CD4-positive, alpha-beta memory T cell (primary cell): Measurements from ENCODE around the gene SCGB2B2. TPM values are rescaled to one million over a fixed set of nuclear protein-coding genes. Genes with fewer than 3 reads are reported as not detected.
A peak's percentile ranks its signal among the peaks of the same experiment; 100 is the strongest.

ENCODE experiments used
- CTCF ChIA-PET: fragments of 350-600 bp; sonication (Branson Sonifier 250); formaldehyde crosslinking; loops from one replicate; lab custom pipeline; 2021; ENCODE audit warnings: inconsistent platforms; ENCODE audit not compliant: partially characterized antibody; lab: Charles Lee
- POLR2A ChIA-PET: fragments of 350-600 bp; sonication (Branson Sonifier 250); formaldehyde crosslinking; loops from one replicate; lab custom pipeline; 2021; ENCODE audit not compliant: partially characterized antibody; lab: Charles Lee
- DNase-seq, 5 donors: peaks; one replicate each; pipeline versions ENCODE4 v3.0.0 to v3.0.0-alpha.2; 2020 to 2022; ENCODE audit warnings: mixed read lengths in 1 of 5
- H3K27ac ChIP-seq: one replicate; pipeline ENCODE4 v1.7.0; 2013; ENCODE audit warnings: low read depth, low read length
- H3K27me3 ChIP-seq: 2 replicates; pipeline ENCODE4 v1.7.0; 2013; ENCODE audit warnings: mild to moderate bottlenecking, low read length, moderate library complexity; ENCODE audit not compliant: insufficient read depth
- H3K36me3 ChIP-seq: 2 replicates; pipeline ENCODE4 v1.7.0; 2013; ENCODE audit warnings: mild to moderate bottlenecking, low read length, moderate library complexity; ENCODE audit not compliant: insufficient read depth
- H3K4me1 ChIP-seq: 2 replicates; pipeline ENCODE4 v1.7.0; 2013; ENCODE audit warnings: mild to moderate bottlenecking, low read length, moderate library complexity; ENCODE audit not compliant: insufficient read depth
- H3K4me3 ChIP-seq, 2 donors: one replicate each; pipeline ENCODE4 v1.7.0; 2013; ENCODE audit warnings: low read length in 2 of 2, mild to moderate bottlenecking in 1 of 2
- H3K9me3 ChIP-seq, 2 donors: one replicate each; pipeline ENCODE4 v1.7.0; 2013; ENCODE audit warnings: low read length in 2 of 2, control low read depth in 1 of 2; ENCODE audit not compliant: control insufficient read depth in 1 of 2
- H3K27ac Mint-ChIP-seq, 7 donors: one replicate each; pipeline ENCODE4 v1.8.0; 2020 to 2021; ENCODE audit warnings: mixed read lengths in 7 of 7, mild to moderate bottlenecking in 6 of 7, inconsistent platforms in 3 of 7, moderate library complexity in 3 of 7
- H3K27me3 Mint-ChIP-seq, 2 donors: one replicate each; pipeline ENCODE4 v1.8.0; 2020 to 2021; ENCODE audit warnings: mixed read lengths in 2 of 2
- H3K36me3 Mint-ChIP-seq, 2 donors: one replicate each; pipeline ENCODE4 v1.8.0; 2020 to 2021; ENCODE audit warnings: mixed read lengths in 2 of 2, inconsistent platforms in 1 of 2, mild to moderate bottlenecking in 1 of 2
- H3K4me1 Mint-ChIP-seq, 4 donors: one replicate each; pipeline ENCODE4 v1.8.0; 2020 to 2021; ENCODE audit warnings: mixed read lengths in 4 of 4, mild to moderate bottlenecking in 1 of 4
- H3K4me3 Mint-ChIP-seq, 8 donors: one replicate each; pipeline ENCODE4 v1.8.0; 2020 to 2021; ENCODE audit warnings: mixed read lengths in 8 of 8, mild to moderate bottlenecking in 7 of 8, moderate library complexity in 6 of 8, inconsistent platforms in 3 of 8
- H3K9me3 Mint-ChIP-seq, 8 donors: one replicate each; pipeline ENCODE4 v1.8.0; 2020 to 2021; ENCODE audit warnings: mixed read lengths in 8 of 8, mild to moderate bottlenecking in 5 of 8, inconsistent platforms in 3 of 8, moderate library complexity in 1 of 8
- intact Hi-C: fragments of 100-400 bp; cut with micrococcal nuclease; formaldehyde crosslinking; loops from one replicate; pipeline ENCODE4 v1.15.1; 2023
- polyA plus RNA-seq, 2 donors: library from polyadenylated mRNA; unstranded; fragments of 300-500 nt; fragmentation: Illumina TruSeq; gene quantifications; one replicate each; pipeline ENCODE4 v1.2.3, GENCODE V29; 2021
- total RNA-seq, 2 experiments: library from RNA; stranded (reverse); gene quantifications; one replicate each; pipeline ENCODE4 v1.2.3, GENCODE V29; 2021

The SCGB2B2 gene
- total and polyA plus RNA-seq, 4 experiments from 2014 or later = 0.73 to 0.75 TPM; not detected in 2

GRCh38 chr19:34644991-34645461 lies 31.9 kb downstream of the SCGB2B2 start:
- POLR2A ChIA-PET = no interaction called here
- H3K4me3 Mint-ChIP-seq = no peak overlapping the region
- CTCF ChIA-PET = no interaction called here
- DNase-seq = no peak
- no peak overlapping the region for H3K4me3 ChIP-seq
- H3K27me3 Mint-ChIP-seq = no peaks in the 10 kb centered on the region
- no peak overlapping the region for H3K27ac Mint-ChIP-seq
- no peaks in the 10 kb centered on the region for H3K4me1 Mint-ChIP-seq
- intact Hi-C loops = no loop called here
- H3K4me1 ChIP-seq = no peaks in the 10 kb centered on the region
- no peaks in the 10 kb centered on the region for H3K36me3 Mint-ChIP-seq
- no peaks in the 10 kb centered on the region for H3K27me3 ChIP-seq
- no peaks in the 10 kb centered on the region for H3K9me3 ChIP-seq
- no peak overlapping the region for H3K27ac ChIP-seq
- H3K36me3 ChIP-seq = no peaks in the 10 kb centered on the region
- H3K9me3 Mint-ChIP-seq = no peaks in the 10 kb centered on the region

DNA sequence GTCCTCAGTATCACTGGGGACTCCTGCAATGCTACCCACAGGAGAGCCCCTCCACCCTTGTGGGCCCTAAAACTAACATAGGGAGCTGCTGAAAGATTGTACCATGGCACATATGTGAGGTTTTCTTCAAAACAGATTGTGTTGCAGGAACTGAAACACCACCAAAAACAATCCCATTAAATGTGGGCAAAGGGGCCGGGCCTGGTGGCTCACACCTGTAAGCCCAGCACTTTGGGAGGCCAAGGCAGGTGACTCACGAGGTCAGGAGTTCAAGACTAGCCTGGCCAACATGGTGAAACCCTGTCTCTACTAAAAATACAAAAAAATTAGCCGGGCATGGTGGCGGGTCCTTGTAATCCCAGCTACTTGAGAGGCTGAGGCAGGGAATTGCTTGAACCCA lies 34.7 kb downstream of the SCGB2B2 start:
- ChIA-PET CTCF (interaction anchor here (1.4 to 7.2 kb wide), 3 partner anchors 12 to 68 kb away, joined by 3 to 144 read pairs (median 16); no protein-coding TSS in a partner anchor), POLR2A (no interaction called here)
- no peaks in the 10 kb centered on the region for H3K4me1 ChIP-seq
- intact Hi-C loops = no loop called here
- no peak overlapping the region for H3K27ac ChIP-seq
- no peak overlapping the region for H3K27ac Mint-ChIP-seq
- no peaks in the 10 kb centered on the region for H3K36me3 ChIP-seq
- H3K9me3 Mint-ChIP-seq = no peaks in the 10 kb centered on the region
- no peaks in the 10 kb centered on the region for H3K9me3 ChIP-seq
- no peaks in the 10 kb centered on the region for H3K27me3 ChIP-seq
- H3K4me3 ChIP-seq = no peak overlapping the region
- H3K27me3 Mint-ChIP-seq = no peaks in the 10 kb centered on the region
- H3K4me3 Mint-ChIP-seq = no peak overlapping the region
- no peak for DNase-seq
- H3K36me3 Mint-ChIP-seq = no peaks in the 10 kb centered on the region
- peaks cover 0 to 3% (median 0%) of the 10 kb centered on the region in 4 donors for H3K4me1 Mint-ChIP-seq

DNA sequence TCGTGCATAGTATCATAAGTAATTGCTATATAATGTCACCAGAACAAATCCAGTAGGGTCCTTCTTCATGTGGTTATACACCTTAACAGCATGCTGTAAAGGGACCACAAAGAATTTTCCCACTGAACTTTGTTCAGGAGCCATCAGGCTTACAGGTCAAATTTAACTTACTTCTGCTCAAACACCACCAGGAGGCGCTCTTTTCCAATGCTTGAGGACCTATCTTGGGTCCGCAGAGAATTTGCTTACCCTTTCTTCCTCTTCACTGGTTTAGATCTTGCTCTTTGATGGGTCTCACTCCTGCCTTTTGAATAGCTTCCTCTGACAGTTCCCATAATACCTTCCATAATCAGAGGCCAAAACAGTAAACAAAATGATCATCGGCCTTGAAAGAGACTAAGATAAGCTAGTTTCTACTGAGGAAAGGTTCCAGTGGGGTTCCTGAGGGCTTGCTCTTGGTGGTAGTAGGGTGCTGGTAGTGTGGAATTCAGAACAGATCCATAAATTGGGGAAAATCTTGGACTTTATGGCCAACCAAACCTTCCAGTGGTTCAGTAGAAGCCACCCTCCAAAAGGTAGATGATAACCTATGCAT lies 37.4 kb downstream of the SCGB2B2 start:
- no peaks in the 10 kb centered on the region for H3K27me3 ChIP-seq
- Mint-ChIP-seq H3K27ac (no peak overlapping the region), H3K9me3 (peaks cover 0 to 18% (median 14%) of the 10 kb centered on the region in 8 donors), H3K36me3 (peaks cover 5 to 12% of the 10 kb centered on the region in 2 donors), H3K4me3 (no peak overlapping the region), H3K4me1 (peaks cover 0 to 3% (median 0%) of the 10 kb centered on the region in 4 donors), H3K27me3 (no peaks in the 10 kb centered on the region)
- H3K27ac ChIP-seq = no peak overlapping the region
- ChIA-PET POLR2A (no interaction called here), CTCF (interaction anchor here (0.6 to 7.2 kb wide), 18 partner anchors 9 to 485 kb away, joined by 3 to 144 read pairs (median 3); partner anchors contain the start of gene ZNF302)
- no peaks in the 10 kb centered on the region for H3K36me3 ChIP-seq
- no peak overlapping the region for H3K4me3 ChIP-seq
- H3K4me1 ChIP-seq = no peaks in the 10 kb centered on the region
- H3K9me3 ChIP-seq = peaks cover 5 to 10% of the 10 kb centered on the region in 2 donors
- DNase-seq = peak; percentile 52 to 66 (median 62)
- intact Hi-C loops = loop anchor here (1.0 kb wide), 2 partner anchors 24 to 73 kb away; no protein-coding TSS in a partner anchor

- Mint-ChIP-seq H3K36me3 (peaks cover 12 to 16% of the 10 kb centered on the region in 2 donors), H3K27me3 (no peaks in the 10 kb centered on the region), H3K4me3 (no peak overlapping the region), H3K4me1 (no peaks in the 10 kb centered on the region), H3K27ac (no peak overlapping the region), H3K9me3 (peaks cover 0 to 51% (median 29%) of the 10 kb centered on the region in 8 donors)
- H3K36me3 ChIP-seq = no peaks in the 10 kb centered on the region
- no peak overlapping the region for H3K4me3 ChIP-seq
- H3K27me3 ChIP-seq = no peaks in the 10 kb centered on the region
- intact Hi-C loops = no loop called here
- ChIA-PET CTCF (no interaction called here), POLR2A (no interaction called here)
- no peaks in the 10 kb centered on the region for H3K4me1 ChIP-seq
- H3K9me3 ChIP-seq = peaks cover 5 to 15% of the 10 kb centered on the region in 2 donors
- no peak for DNase-seq
- no peak overlapping the region for H3K27ac ChIP-seq
These were observed 43.2 kb downstream of the SCGB2B2 start for GRCh38 chr19:34633802-34634201.

Other genes with a start within 250 kb of the SCGB2B2 start
- 10 to 100 TPM; 74.9 to 78.7 TPM for gene UBA2, start 248.8 kb downstream of the SCGB2B2 start, total RNA-seq
- gene UBA2, start 248.8 kb downstream of the SCGB2B2 start, polyA plus RNA-seq = 100 to 1,000 TPM; 102 to 108 TPM
- gene WTIP, start 195.4 kb downstream of the SCGB2B2 start, total RNA-seq = under 1 TPM; 0.23 to 0.39 TPM
- not detected for gene WTIP, start 195.4 kb downstream of the SCGB2B2 start, polyA plus RNA-seq
- 10 to 100 TPM; 50.8 to 53.3 TPM for gene ZNF302, start 519 bp upstream of the SCGB2B2 start, total RNA-seq
- gene ZNF302, start 519 bp upstream of the SCGB2B2 start, polyA plus RNA-seq = 10 to 100 TPM; 18.2 to 19.4 TPM
- gene ZNF181, start 57.1 kb upstream of the SCGB2B2 start, total RNA-seq = 10 to 100 TPM; 23.6 to 24.0 TPM
- 10 to 100 TPM; 14.2 to 37.0 TPM for gene ZNF181, start 57.1 kb upstream of the SCGB2B2 start, polyA plus RNA-seq
- 10 to 100 TPM; 10.6 to 10.7 TPM for gene ZNF599, start 96.1 kb upstream of the SCGB2B2 start, total RNA-seq
- gene ZNF599, start 96.1 kb upstream of the SCGB2B2 start, polyA plus RNA-seq = 1 to 10 TPM; 8.0 to 9.3 TPM
- 1 to 10 TPM; 9.2 to 9.7 TPM for gene ZNF30, start 249.7 kb upstream of the SCGB2B2 start, total RNA-seq
- gene ZNF30, start 249.7 kb upstream of the SCGB2B2 start, polyA plus RNA-seq = 1 to 10 TPM; 5.4 to 5.7 TPM